GM12878 (cell line): ENCODE measurements around the gene POLR1A. TPM values are rescaled to one million over a fixed set of nuclear protein-coding genes. Genes with fewer than 3 reads are reported as not detected.

Source experiments
- BACH1 ChIP-seq: fragments of 450-650 bp; IDR thresholded peaks from 2 replicates; pipeline ENCODE4 v1.6.1; 2017; ENCODE audit warnings: mild to moderate bottlenecking, borderline replicate concordance
- CEBPB ChIP-seq, 2 experiments: fragments of 150-350 bp in 1 of 2; IDR thresholded peaks; 2 replicates each; pipeline ENCODE4 v1.6.1; 2012 to 2014; ENCODE audit warnings: low read depth in 2 of 2, low read length in 2 of 2, borderline replicate concordance in 1 of 2, inconsistent platforms in 1 of 2
- CEBPZ ChIP-seq: fragments of 150-350 bp; IDR thresholded peaks from 2 replicates; pipeline ENCODE4 v1.6.1; 2016; ENCODE audit warnings: low read depth, low read length
- CUX1 ChIP-seq: IDR thresholded peaks from 2 replicates; pipeline ENCODE4 v1.6.1; 2012; ENCODE audit warnings: improper control_type of control experiment, low read depth, low read length; ENCODE audit not compliant: insufficient replicate concordance
- ELK1 ChIP-seq: IDR thresholded peaks from 2 replicates; pipeline ENCODE4 v1.6.1; 2012; ENCODE audit warnings: low read depth, low read length, improper control_type of control experiment
- HDAC2 ChIP-seq: fragments of 200-600 bp; sonication (generic); IDR thresholded peaks from 2 replicates; pipeline ENCODE4 v1.6.1; 2017
- HDAC6 ChIP-seq: fragments of 200-600 bp; sonication (generic); IDR thresholded peaks from one replicate; pipeline ENCODE4 v1.8.0; 2017; ENCODE audit warnings: antibody characterized with exemption; ENCODE audit not compliant: unreplicated experiment
- KAT2A ChIP-seq: conservative IDR thresholded peaks from 2 replicates; pipeline ENCODE4 v1.6.1; 2011; ENCODE audit warnings: low read depth, low read length; ENCODE audit not compliant: control insufficient read depth
- NFYA ChIP-seq: IDR thresholded peaks from 2 replicates; pipeline ENCODE4 v1.6.1; 2011; ENCODE audit warnings: low read depth, mild to moderate bottlenecking, low read length, improper control_type of control experiment, borderline replicate concordance
- NR2C1 ChIP-seq: fragments of 450-650 bp; IDR thresholded peaks from 2 replicates; pipeline ENCODE4 v1.6.1; 2017; ENCODE audit warnings: antibody characterized with exemption, mild to moderate bottlenecking, moderate library complexity
- PML ChIP-seq: IDR thresholded peaks from 2 replicates; pipeline ENCODE4 v1.6.1; 2012; ENCODE audit warnings: low read length, inconsistent platforms
- RBBP5 ChIP-seq: fragments of 200-600 bp; sonication (generic); conservative IDR thresholded peaks from 2 replicates; pipeline ENCODE4 v1.6.1; 2016
- RFX5 ChIP-seq: IDR thresholded peaks from 2 replicates; pipeline ENCODE4 v1.6.1; 2011; ENCODE audit warnings: low read depth, low read length, improper control_type of control experiment
- TARDBP ChIP-seq: IDR thresholded peaks from 2 replicates; pipeline ENCODE4 v1.6.1; 2016; ENCODE audit warnings: borderline replicate concordance
- ZBTB11 ChIP-seq: fragments of 450-650 bp; formaldehyde crosslinking; IDR thresholded peaks from 2 replicates; pipeline ENCODE4 v1.5.0; 2022; ENCODE audit warnings: mild to moderate bottlenecking, missing genetic modification characterization
- ZNF24 ChIP-seq: fragments of 450-650 bp; IDR thresholded peaks from 2 replicates; pipeline ENCODE4 v1.6.1; 2017; ENCODE audit warnings: antibody characterized with exemption, mild to moderate bottlenecking
- polyA plus RNA-seq, 11 experiments: library from polyadenylated mRNA; depleted of rRNA in 4 of 11; unstranded in 6 of 11; stranded (reverse) in 5 of 11; fragments of >200 nt; fragmentation: Nextera tagmentation in 4 of 11; fragmentation: Illumina TruSeq in 1 of 11; extraction: Ambion mirVana in 4 of 11; extraction: Trizol in 1 of 11; gene quantifications; 1 replicate in 1 of 11; 2 replicates in 10 of 11; pipeline versions ENCODE4 v1.2.1 to v1.2.3, GENCODE V29; 2011 to 2016; ENCODE audit warnings: inconsistent platforms in 2 of 11, missing spikeins in 2 of 11, low read depth in 1 of 11
- total RNA-seq, 4 experiments: library from RNA; depleted of rRNA in 3 of 4; stranded (reverse); fragments of >200 nt in 3 of 4; fragmentation: Illumina TruSeq in 1 of 4; extraction: Trizol in 1 of 4; gene quantifications; 2 replicates each; pipeline versions ENCODE4 v1.2.1 to v1.2.3, GENCODE V29; 2013 to 2021

The POLR1A gene
- total and polyA plus RNA-seq, 10 of the 15 experiments (the other 5 are each of a cell fraction or from before 2014, with no cell fraction given), result 2.1 to 53.9 (median 17.8) TPM

GRCh38 chr2:86105969-86106945, 571 bp upstream of the POLR1A start, which contains the start of gene PTCD3 (continued):
- no peak; the same call in 1 of the 2 replicates for TF ChIP-seq RBBP5
- TF ChIP-seq ELK1, result peak; percentile 60; the same call in 1 of the 2 replicates
- TF ChIP-seq CEBPZ, result no peak
- TF ChIP-seq HDAC2, result no peak
- no peak for TF ChIP-seq ZNF24
- TF ChIP-seq KAT2A, result no peak
- peak; percentile 73; the same call in 1 of the 2 replicates for TF ChIP-seq BACH1
- no peak for TF ChIP-seq CUX1
- TF ChIP-seq NFYA, result no peak
- TF ChIP-seq ZBTB11 (CRISPR knock-in tag), result no peak
- peak; percentile 61; the same call in 1 of the 2 replicates for TF ChIP-seq TARDBP
- no peak for TF ChIP-seq RFX5
- TF ChIP-seq NR2C1, result peak; percentile 84
- TF ChIP-seq HDAC6, result peak; percentile 36
- TF ChIP-seq PML, result peak; percentile 99
- TF ChIP-seq CEBPB (IDR thresholded peaks at IDR 0.05; ENCODE audit: borderline replicate concordance in 1 of 2, low read depth in 2 of 2, low read length in 2 of 2), result no peak
